PC-3 (cell line): Measurements from ENCODE around the gene SLC39A12. TPM values are rescaled to one million over a fixed set of nuclear protein-coding genes. Genes with fewer than 3 reads are reported as not detected.

Source experiments
- ATAC-seq: fragments of 200-7000 bp; cut with Tn5 transposase; 2 replicates; pipeline ENCODE4 v1.9.1; 2020; ENCODE audit warnings: mild to moderate bottlenecking, moderate library complexity
- BruUV-seq: library from RNA; stranded (reverse); fragments of 400-500 nt; replicated peaks from 2 replicates; lab custom pipeline; 2021; lab: Mats Ljungman, UMichigan
- CTCF ChIA-PET: fragments of 300-600 bp; sonication (Branson Sonifier 250); formaldehyde crosslinking; loops from one replicate; lab custom pipeline; 2022; ENCODE audit warnings: antibody characterized with exemption; lab: Charles Lee
- POLR2A ChIA-PET: fragments of 300-600 bp; sonication (Branson Sonifier 250); formaldehyde crosslinking; loops from one replicate; lab custom pipeline; 2022; ENCODE audit warnings: antibody characterized with exemption; ENCODE audit not compliant: unreplicated experiment; lab: Charles Lee
- DNase-seq: peaks from one replicate; pipeline ENCODE4 v3.0.0-alpha.2; 2015
- H2AFZ ChIP-seq: fragments of 300-600 bp; sonication (generic); 2 replicates; pipeline ENCODE4 v1.6.0; 2016; ENCODE audit warnings: antibody characterized with exemption, low read length
- H3F3A ChIP-seq: fragments of 300-600 bp; sonication (generic); one replicate; pipeline ENCODE4 v1.6.0; 2017; ENCODE audit warnings: antibody characterized with exemption, low read length, control low read depth, mild to moderate bottlenecking; ENCODE audit not compliant: unreplicated experiment
- H3K27ac ChIP-seq: fragments of 300-600 bp; sonication (generic); 2 replicates; pipeline ENCODE4 v1.5.1; 2016; ENCODE audit warnings: mild to moderate bottlenecking, low read length
- H3K27me3 ChIP-seq: fragments of 300-600 bp; sonication (generic); 2 replicates; pipeline ENCODE4 v1.6.1; 2016; ENCODE audit warnings: low read length, mixed read lengths
- H3K36me3 ChIP-seq: fragments of 300-600 bp; sonication (generic); 2 replicates; pipeline ENCODE4 v1.6.1; 2016; ENCODE audit warnings: low read depth, mixed run types, low read length, mixed read lengths
- H3K4me1 ChIP-seq: fragments of 300-600 bp; sonication (generic); 2 replicates; pipeline ENCODE4 v1.5.1; 2016; ENCODE audit warnings: low read length; ENCODE audit not compliant: insufficient read depth
- H3K4me2 ChIP-seq: fragments of 300-600 bp; sonication (generic); 2 replicates; pipeline ENCODE4 v1.6.0; 2016; ENCODE audit warnings: low read length
- H3K4me3 ChIP-seq: fragments of 300-600 bp; sonication (generic); 2 replicates; pipeline ENCODE4 v1.5.1; 2016; ENCODE audit warnings: mild to moderate bottlenecking, low read length, mixed read lengths
- H3K79me2 ChIP-seq: fragments of 300-600 bp; sonication (generic); 2 replicates; pipeline ENCODE4 v1.6.1; 2017; ENCODE audit warnings: low read length, mixed read lengths
- H3K9ac ChIP-seq: fragments of 300-600 bp; sonication (generic); 2 replicates; pipeline ENCODE4 v1.6.0; 2016; ENCODE audit warnings: mild to moderate bottlenecking, low read length
- H3K9me2 ChIP-seq: fragments of 300-600 bp; sonication (generic); replicated peaks from 2 replicates; pipeline ENCODE4 v1.6.1; 2016; ENCODE audit warnings: mixed run types, low read length, mixed read lengths
- H3K9me3 ChIP-seq: fragments of 300-600 bp; sonication (generic); 2 replicates; pipeline ENCODE4 v1.6.1; 2016; ENCODE audit warnings: low read length, mixed read lengths
- H4K20me1 ChIP-seq: fragments of 300-600 bp; sonication (generic); 2 replicates; pipeline ENCODE4 v1.6.1; 2016; ENCODE audit warnings: low read length, mixed read lengths
- EZH2 ChIP-seq: fragments of 300-600 bp; sonication (generic); IDR thresholded peaks from one replicate; pipeline ENCODE4 v1.6.1; 2017; ENCODE audit warnings: antibody characterized with exemption, mild to moderate bottlenecking, low read length; ENCODE audit not compliant: unreplicated experiment
- EZH2phosphoT487 ChIP-seq: fragments of 300-600 bp; sonication (generic); IDR thresholded peaks from 2 replicates; pipeline ENCODE4 v1.6.1; 2018; ENCODE audit warnings: mild to moderate bottlenecking, antibody characterized with exemption, low read length, borderline replicate concordance
- intact Hi-C: fragments of 100-400 bp; cut with micrococcal nuclease; formaldehyde crosslinking; loops from 2 replicates; pipeline ENCODE4 v1.9.0; 2023
- total RNA-seq: library from RNA; depleted of rRNA; stranded (reverse); fragments of >200 nt; gene quantifications from 2 replicates; pipeline ENCODE4 v1.2.3, GENCODE V29; 2014
- TF ChIP-seq, protein P1 (sequence below): fragments of 300-600 bp; sonication (generic); conservative IDR thresholded peaks from 2 replicates; pipeline ENCODE4 v1.5.1; 2017; ENCODE audit warnings: antibody characterized with exemption, low read depth, mild to moderate bottlenecking, low read length

Gene SLC39A12
- total RNA-seq, 1 experiment from 2014 or later: not detected

DNA sequence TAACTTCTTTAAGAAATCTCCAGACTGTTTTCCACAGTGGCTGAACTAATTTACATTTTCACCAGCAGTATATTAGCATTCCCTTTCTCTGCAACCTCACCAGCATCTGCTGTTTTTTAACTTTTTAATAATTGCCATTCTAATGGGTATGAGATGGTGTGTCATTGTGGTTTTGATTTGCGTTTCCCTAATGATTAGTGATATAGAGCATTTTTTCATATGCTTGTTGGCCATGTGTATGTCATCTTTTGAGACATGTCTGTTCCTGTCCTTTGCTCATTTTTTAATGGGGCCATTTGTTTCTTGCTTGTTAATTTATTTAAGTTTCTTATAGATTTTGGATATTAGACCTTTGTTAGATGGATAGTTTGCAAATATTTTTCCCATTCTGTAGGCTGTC is 68.8 kb downstream of the SLC39A12 start:
- Histone ChIP-seq H3K4me2 (no peak overlapping the region), H3K9me3 (no peaks in the 10 kb centered on the region), H3K27me3 (no peaks in the 10 kb centered on the region), H3K36me3 (no peaks in the 10 kb centered on the region), H4K20me1 (no peaks in the 10 kb centered on the region), H3K4me1 (no peaks in the 10 kb centered on the region; the same call in 1 of the 2 replicates), H3F3A (no peaks in the 10 kb centered on the region), H3K9me2 (no peaks in the 10 kb centered on the region), H3K4me3 (no peak overlapping the region), H3K27ac (no peak overlapping the region), H2AFZ (no peak overlapping the region), H3K79me2 (no peaks in the 10 kb centered on the region), H3K9ac (no peak overlapping the region)
- ChIA-PET POLR2A (no interaction called here), CTCF (no interaction called here)
- no TSS peak for BruUV-seq
- TF ChIP-seq, protein P1, sequence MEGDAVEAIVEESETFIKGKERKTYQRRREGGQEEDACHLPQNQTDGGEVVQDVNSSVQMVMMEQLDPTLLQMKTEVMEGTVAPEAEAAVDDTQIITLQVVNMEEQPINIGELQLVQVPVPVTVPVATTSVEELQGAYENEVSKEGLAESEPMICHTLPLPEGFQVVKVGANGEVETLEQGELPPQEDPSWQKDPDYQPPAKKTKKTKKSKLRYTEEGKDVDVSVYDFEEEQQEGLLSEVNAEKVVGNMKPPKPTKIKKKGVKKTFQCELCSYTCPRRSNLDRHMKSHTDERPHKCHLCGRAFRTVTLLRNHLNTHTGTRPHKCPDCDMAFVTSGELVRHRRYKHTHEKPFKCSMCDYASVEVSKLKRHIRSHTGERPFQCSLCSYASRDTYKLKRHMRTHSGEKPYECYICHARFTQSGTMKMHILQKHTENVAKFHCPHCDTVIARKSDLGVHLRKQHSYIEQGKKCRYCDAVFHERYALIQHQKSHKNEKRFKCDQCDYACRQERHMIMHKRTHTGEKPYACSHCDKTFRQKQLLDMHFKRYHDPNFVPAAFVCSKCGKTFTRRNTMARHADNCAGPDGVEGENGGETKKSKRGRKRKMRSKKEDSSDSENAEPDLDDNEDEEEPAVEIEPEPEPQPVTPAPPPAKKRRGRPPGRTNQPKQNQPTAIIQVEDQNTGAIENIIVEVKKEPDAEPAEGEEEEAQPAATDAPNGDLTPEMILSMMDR: no peak
- TF ChIP-seq EZH2 (no peak), EZH2phosphoT487 (no peak)
- intact Hi-C loops: no loop called here
- DNase-seq (no peak), ATAC-seq (no peak)

DNA sequence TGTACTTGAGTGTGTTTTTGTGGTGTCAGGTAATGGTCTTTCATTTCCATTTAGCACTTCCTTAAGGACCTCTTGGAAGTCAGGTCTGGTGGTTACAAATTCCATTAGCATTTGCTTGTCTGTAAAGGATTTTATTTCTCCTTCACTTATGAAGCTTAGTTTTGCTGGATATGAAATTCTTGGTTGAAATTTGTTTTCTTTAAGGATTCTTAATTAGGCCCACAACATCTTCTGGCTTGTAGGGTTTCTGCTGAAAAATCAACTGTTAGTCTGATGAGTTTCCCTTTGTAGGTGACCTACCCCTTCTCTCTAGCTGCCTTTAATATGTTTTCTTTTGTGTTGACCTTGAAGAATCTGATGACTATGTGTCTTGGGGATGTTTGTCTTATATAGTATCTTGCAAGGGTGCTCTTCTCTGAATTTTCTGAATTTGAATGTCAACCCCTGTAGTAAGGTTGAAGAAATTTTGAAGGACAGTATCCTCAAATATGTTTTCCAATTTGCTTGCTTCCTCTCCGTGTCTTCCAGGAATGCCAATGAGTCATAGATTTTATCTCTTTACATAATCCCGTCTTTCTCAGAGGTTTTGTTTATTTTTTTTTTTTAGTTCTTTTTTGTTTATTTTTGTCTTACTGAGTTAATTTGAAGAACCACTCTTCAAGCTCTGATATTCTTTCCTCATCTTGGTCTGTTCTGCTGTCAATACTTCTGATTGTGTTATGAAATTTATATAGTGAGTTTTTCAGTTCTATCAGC is 70.2 kb downstream of the SLC39A12 start:
- Histone ChIP-seq H4K20me1 (no peaks in the 10 kb centered on the region), H3K36me3 (no peaks in the 10 kb centered on the region), H3K4me2 (no peak overlapping the region), H3K4me1 (no peaks in the 10 kb centered on the region), H3K9ac (no peak overlapping the region), H3K79me2 (no peaks in the 10 kb centered on the region), H3K4me3 (no peak overlapping the region), H3K9me2 (no peaks in the 10 kb centered on the region), H3F3A (no peaks in the 10 kb centered on the region), H3K27me3 (no peaks in the 10 kb centered on the region), H3K9me3 (no peaks in the 10 kb centered on the region), H2AFZ (no peak overlapping the region), H3K27ac (no peak overlapping the region)
- DNase-seq (peak; percentile 25), ATAC-seq (no peak)
- ChIA-PET POLR2A (no interaction called here), CTCF (no interaction called here)
- TF ChIP-seq, protein P1: no peak
- TF ChIP-seq EZH2phosphoT487 (no peak), EZH2 (no peak)
- intact Hi-C loops: no loop called here
- BruUV-seq: no TSS peak
